GM20000 (cell line): ENCODE results near the gene CTNNBIP1.

Experiments
- DNase-seq: peaks from one replicate; pipeline ENCODE4 v3.0.0; 2012; ENCODE audit warnings: low spot score
- TF ChIP-seq, protein P1 (sequence below): IDR thresholded peaks from 2 replicates; pipeline ENCODE4 v1.5.1; 2012; ENCODE audit warnings: mild to moderate bottlenecking, control low read depth; ENCODE audit errors: extremely low read depth, missing control alignments

Gene CTNNBIP1

GRCh38 chr1:9861360-9861759, 48.7 kb downstream of the CTNNBIP1 start:
- DNase-seq: no peak
- TF ChIP-seq, protein P1, sequence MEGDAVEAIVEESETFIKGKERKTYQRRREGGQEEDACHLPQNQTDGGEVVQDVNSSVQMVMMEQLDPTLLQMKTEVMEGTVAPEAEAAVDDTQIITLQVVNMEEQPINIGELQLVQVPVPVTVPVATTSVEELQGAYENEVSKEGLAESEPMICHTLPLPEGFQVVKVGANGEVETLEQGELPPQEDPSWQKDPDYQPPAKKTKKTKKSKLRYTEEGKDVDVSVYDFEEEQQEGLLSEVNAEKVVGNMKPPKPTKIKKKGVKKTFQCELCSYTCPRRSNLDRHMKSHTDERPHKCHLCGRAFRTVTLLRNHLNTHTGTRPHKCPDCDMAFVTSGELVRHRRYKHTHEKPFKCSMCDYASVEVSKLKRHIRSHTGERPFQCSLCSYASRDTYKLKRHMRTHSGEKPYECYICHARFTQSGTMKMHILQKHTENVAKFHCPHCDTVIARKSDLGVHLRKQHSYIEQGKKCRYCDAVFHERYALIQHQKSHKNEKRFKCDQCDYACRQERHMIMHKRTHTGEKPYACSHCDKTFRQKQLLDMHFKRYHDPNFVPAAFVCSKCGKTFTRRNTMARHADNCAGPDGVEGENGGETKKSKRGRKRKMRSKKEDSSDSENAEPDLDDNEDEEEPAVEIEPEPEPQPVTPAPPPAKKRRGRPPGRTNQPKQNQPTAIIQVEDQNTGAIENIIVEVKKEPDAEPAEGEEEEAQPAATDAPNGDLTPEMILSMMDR: no peak

GRCh38 chr1:9860887-9861286, 49.2 kb downstream of the CTNNBIP1 start:
- TF ChIP-seq, protein P1: no peak

DNA sequence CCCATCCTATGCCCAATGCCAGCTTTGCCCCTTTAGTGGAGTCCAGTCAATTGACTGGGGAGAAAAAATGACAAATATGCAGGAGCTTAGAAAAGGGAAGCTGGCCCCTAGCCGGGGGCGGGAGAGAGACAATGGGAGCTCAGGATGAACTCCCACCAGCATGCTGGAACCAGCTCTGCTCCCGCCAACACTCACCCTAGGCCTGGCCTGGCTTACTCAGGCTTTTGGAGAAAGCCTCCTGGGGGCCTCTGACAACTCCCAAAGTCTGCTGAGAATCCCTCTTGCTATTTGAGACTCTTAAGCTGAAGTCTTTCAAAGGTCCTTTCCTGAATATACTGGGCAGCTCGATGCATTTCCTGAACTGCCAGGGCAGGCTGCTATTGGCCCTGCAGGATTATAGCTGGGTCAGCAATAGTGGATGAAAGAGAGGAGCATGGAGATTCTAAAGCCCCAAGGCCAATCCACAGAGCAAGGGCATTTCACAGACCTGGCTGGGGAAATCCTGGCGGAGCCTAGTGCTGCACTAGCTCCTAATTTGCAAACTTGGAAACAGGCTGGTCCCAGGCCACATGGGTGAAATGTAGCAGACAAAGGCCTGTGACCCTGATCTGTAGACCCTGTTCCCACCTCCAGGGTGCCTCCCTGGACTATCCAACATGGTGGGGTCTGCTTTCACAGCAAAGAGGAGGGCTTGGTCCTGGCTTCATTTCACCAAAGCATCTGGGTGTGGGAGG, 50.6 kb downstream of the CTNNBIP1 start:
- DNase-seq: no peak
- TF ChIP-seq, protein P1: no peak

More at GRCh38 chr1:9860887-9861286, 49.2 kb downstream of the CTNNBIP1 start:
- no peak for DNase-seq

DNA sequence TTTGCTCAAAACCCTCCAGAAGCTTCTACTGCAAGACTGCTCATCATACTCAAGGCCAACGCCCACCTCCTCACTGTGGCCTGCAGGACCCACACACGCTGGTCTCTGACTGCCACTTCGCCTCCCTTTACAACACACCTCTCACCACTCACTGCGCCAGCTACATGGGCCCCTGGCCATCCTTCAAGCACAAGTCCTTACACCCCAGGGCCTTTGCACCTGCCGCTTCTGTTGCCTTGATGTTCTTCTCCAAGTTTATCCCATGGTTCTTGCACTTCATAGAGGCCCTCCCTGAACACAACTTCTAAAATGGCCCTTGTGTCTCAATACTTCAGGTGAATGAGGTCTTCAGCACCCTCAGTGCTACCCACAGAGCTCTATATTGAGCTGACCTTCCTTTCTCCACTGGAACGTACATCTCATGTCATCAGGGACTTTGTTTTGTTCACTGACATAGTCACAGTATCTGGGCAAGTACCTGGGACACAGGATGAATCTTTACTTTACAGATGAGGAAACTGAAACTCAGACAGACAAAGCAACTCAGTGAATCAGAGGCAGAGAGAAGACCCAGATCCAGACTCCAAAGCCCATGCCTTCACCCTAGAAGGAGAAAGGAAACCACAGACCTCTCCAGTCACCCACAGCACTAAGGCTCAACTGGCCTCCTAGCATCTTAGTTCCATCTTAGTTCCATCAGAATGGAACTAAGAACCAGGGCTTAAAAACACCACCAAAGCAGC, 51.6 kb downstream of the CTNNBIP1 start:
- no peak for DNase-seq
- TF ChIP-seq, protein P1: no peak

DNA sequence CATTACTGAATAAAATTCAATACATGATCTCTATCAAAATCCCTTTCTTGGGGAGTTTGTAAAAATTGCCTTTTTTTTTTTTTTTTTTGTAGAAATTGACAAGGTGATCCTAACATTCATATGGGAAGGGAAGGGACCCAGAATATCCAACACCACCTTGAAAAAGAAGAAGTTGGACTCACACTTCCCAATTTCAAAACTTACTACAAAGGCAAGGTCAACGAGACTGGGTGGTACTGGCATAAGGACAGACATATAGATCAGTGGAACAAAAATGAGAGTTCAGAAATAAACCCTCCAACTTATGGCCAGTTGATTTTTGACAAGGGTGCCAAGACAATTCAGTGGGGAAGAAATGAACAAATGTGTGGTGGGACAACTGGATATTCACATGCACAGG, 54.9 kb downstream of the CTNNBIP1 start:
- TF ChIP-seq, protein P1: no peak
- DNase-seq: no peak

- TF ChIP-seq, protein P1: no peak
- no peak for DNase-seq
Measured at GRCh38 chr1:9853249-9853595, 56.8 kb downstream of the CTNNBIP1 start.

DNA sequence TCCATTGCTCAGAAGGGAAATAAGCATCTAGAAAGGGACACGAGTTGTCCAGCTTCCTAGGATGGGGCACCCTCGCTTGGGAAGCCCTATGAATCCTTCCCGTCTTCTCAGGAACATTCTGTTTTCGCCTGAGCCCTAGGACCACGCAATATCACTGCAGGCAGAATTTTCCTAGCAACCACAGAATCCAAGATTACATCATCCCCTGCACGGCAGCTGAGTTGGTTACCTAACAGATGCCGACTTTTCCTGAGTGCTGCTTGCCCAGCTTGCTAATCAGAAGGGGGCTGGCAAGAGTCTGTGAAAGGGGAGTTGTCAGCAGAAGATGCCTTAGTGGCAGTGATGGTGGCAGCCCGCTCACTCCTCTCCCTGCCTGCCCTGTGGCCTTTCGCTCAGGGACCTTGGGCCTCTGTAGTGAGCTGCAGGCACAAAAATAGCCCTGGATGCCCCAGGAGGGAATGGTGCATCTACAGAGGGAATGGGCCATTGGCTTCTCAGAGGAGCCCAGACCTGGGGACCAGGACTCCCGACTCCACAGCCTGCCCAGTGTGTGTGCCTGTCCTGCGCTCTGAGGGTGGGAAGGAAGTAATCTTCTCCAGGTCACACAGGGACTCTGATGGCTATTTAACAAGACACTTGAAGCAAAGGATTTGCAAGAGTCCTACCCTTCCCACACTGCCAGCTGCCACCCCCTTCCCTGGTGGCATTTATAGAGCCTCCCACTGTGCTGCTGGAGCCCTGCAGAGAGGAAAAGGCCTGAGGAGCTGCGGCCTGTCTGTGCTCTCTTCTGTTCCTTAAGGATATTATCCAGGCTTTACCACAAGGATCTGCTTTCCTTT, 57.4 kb downstream of the CTNNBIP1 start:
- DNase-seq: no peak
- TF ChIP-seq, protein P1: no peak
